Chondrocyte (in vitro differentiated cells): Measurements from ENCODE around the gene CYP27C1. TPM values are rescaled to one million over a fixed set of nuclear protein-coding genes. Genes with fewer than 3 reads are reported as not detected.

Source experiments
- DNase-seq: peaks from one replicate; pipeline ENCODE4 v3.0.0; 2021; ENCODE audit warnings: mixed read lengths, low spot score
- H3K27ac Mint-ChIP-seq: one replicate; pipeline ENCODE4 v1.8.0; 2021; ENCODE audit warnings: mild to moderate bottlenecking, moderate library complexity, mixed read lengths; ENCODE audit not compliant: unreplicated experiment
- H3K27me3 Mint-ChIP-seq: 2 replicates; pipeline ENCODE4 v1.8.0; 2021; ENCODE audit warnings: low read depth, mixed read lengths
- H3K36me3 Mint-ChIP-seq: 2 replicates; pipeline ENCODE4 v1.8.0; 2021; ENCODE audit warnings: low read depth, mixed read lengths
- H3K4me1 Mint-ChIP-seq: 2 replicates; pipeline ENCODE4 v1.8.0; 2021; ENCODE audit warnings: low read depth, mild to moderate bottlenecking, mixed read lengths
- H3K4me3 Mint-ChIP-seq: one replicate; pipeline ENCODE4 v1.8.0; 2021; ENCODE audit warnings: mild to moderate bottlenecking, moderate library complexity, mixed read lengths; ENCODE audit not compliant: unreplicated experiment
- H3K9me3 Mint-ChIP-seq: 2 replicates; pipeline ENCODE4 v1.8.0; 2021; ENCODE audit warnings: low read depth, mixed read lengths
- total RNA-seq: library from RNA; stranded (reverse); gene quantifications from 3 replicates; pipeline ENCODE4 v1.2.1, GENCODE V29; 2021
- TF ChIP-seq, protein P1 (sequence below): fragments of 200-600 bp; sonication (generic); IDR thresholded peaks from 2 replicates; pipeline ENCODE4 v1.5.0; 2021; ENCODE audit warnings: antibody characterized with exemption, mild to moderate bottlenecking, moderate library complexity

CYP27C1 gene
- total RNA-seq, 1 donor from 2014 or later: 11.7 TPM

DNA sequence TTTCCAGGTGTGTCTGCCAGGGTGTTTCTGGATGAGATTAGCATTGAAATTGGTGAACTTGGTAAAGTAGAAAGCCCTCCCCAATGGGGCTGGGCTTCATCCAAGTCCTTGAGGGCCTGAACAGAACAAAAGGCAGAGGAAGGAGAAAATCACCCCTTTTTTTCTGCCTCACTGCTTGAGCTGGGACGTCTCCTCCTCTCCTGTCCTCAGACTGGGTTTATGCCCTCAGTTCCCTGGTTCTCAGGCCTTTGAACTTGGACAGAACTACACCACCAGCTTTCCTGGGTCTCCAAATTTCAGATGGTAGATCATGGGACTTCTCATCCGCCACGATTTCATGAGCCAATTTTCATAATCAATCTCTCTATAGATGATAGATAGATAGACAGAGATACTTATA, 59.4 kb downstream of the CYP27C1 start:
- peaks cover 58% of the 10 kb centered on the region for H3K4me1 Mint-ChIP-seq
- TF ChIP-seq, protein P1, sequence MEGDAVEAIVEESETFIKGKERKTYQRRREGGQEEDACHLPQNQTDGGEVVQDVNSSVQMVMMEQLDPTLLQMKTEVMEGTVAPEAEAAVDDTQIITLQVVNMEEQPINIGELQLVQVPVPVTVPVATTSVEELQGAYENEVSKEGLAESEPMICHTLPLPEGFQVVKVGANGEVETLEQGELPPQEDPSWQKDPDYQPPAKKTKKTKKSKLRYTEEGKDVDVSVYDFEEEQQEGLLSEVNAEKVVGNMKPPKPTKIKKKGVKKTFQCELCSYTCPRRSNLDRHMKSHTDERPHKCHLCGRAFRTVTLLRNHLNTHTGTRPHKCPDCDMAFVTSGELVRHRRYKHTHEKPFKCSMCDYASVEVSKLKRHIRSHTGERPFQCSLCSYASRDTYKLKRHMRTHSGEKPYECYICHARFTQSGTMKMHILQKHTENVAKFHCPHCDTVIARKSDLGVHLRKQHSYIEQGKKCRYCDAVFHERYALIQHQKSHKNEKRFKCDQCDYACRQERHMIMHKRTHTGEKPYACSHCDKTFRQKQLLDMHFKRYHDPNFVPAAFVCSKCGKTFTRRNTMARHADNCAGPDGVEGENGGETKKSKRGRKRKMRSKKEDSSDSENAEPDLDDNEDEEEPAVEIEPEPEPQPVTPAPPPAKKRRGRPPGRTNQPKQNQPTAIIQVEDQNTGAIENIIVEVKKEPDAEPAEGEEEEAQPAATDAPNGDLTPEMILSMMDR: no peak
- no peak overlapping the region for H3K27ac Mint-ChIP-seq
- no peak for DNase-seq
- H3K4me3 Mint-ChIP-seq: no peak overlapping the region
- H3K27me3 Mint-ChIP-seq: no peaks in the 10 kb centered on the region
- no peaks in the 10 kb centered on the region for H3K36me3 Mint-ChIP-seq
- H3K9me3 Mint-ChIP-seq: no peaks in the 10 kb centered on the region

DNA sequence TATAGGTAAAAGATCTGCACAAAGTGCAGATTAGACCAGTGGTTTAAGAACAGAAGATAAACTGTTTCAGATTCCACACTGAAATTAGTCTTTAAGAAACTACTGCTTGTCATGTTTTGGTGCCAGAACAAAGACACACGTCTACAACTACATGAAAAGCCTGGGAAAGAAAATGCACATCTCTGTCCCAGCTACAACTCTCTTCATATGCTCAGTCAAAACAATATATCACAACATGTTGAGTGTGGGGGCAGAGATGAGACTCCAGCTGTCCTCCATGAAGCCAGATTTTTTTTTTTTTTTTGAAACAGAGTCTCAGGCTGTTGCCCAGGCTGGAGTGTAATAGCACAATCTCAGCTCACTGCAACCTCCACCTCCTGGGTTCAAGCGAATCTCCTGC, 60.6 kb downstream of the CYP27C1 start:
- Mint-ChIP-seq H3K27ac (no peak overlapping the region), H3K4me3 (no peak overlapping the region), H3K9me3 (no peaks in the 10 kb centered on the region), H3K27me3 (no peaks in the 10 kb centered on the region), H3K4me1 (peaks cover 65% of the 10 kb centered on the region), H3K36me3 (no peaks in the 10 kb centered on the region)
- TF ChIP-seq, protein P1: no peak
- no peak for DNase-seq

DNA sequence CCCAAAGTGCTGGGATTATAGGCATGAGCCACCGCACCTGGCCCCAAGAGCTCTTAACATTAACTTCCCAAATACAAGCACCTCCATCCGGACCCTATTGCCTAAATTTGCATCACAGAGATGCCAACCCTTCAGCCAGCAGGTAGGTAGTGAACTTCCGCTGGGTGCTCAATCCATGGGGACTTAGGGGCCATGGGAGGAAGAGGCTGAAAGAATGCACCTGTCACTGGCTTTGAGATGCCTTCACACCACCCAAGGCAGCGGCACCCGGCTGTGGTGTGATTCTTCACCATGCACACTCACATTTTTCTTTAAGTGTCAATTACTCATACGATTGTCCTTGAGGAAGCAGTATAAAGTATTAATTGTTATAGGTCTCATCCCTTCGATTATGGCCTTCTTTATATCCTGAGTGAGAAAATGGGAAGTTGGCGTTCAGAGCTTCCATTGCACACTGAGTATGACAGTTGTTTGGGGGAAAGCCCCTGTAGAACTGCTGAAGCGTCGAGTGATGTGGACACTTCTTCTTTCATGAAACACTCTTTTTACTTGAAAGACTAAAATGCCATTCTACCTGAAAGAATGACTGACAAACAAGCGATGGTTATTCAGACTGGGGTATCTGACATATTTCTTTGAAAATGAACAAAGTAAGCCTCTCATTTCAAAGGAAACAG, 61.3 kb downstream of the CYP27C1 start:
- TF ChIP-seq, protein P1: no peak
- Mint-ChIP-seq H3K27me3 (no peaks in the 10 kb centered on the region), H3K4me1 (peaks cover 67% of the 10 kb centered on the region), H3K27ac (peak overlapping the region; percentile 85), H3K4me3 (no peak overlapping the region), H3K36me3 (no peaks in the 10 kb centered on the region), H3K9me3 (no peaks in the 10 kb centered on the region)
- DNase-seq: no peak

DNA sequence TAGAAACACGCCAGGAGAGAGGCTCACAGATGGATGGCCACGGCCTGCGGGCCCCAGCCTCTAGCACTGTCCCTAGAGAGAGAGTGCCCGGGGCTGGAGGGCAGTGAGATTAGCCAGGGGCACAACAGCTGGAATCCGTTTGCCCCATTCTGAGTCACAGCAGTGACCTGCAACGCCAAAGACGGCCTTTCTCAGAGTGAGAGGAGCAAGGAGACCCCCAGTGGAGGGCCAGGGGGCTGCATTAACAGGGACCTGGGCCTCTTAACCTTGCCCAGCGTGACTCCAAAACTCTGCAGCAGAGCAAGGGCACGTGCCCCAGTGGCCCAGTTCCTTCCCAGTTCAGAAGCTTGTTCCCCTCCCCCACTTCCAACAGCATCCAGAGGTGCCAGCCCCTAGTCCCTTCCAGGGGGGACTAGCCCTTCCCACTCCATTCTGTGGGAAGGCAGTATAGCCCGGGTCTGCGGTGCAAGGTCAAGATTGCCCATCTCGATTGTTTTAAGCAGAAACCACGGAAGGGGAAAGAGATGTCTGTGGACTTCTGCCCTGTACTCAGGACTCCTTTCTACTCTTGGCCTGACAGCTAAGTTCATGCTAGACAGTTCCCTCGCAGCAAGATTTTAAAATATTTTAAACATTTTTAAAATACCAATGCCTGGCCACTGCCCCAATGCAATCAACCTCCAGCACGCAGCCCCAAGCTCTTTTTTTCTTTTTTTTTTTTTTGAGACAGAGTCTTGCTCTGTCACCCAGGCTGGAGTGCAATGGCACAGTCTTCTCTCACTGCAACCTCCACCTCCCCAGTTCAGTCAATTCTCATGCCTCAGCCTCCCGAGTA, 62.2 kb downstream of the CYP27C1 start:
- DNase-seq: no peak
- Mint-ChIP-seq H3K27ac (peak overlapping the region; percentile 85), H3K4me3 (no peak overlapping the region), H3K27me3 (no peaks in the 10 kb centered on the region), H3K9me3 (no peaks in the 10 kb centered on the region), H3K4me1 (peaks cover 73% of the 10 kb centered on the region), H3K36me3 (no peaks in the 10 kb centered on the region)
- TF ChIP-seq, protein P1: peak; percentile 73

DNA sequence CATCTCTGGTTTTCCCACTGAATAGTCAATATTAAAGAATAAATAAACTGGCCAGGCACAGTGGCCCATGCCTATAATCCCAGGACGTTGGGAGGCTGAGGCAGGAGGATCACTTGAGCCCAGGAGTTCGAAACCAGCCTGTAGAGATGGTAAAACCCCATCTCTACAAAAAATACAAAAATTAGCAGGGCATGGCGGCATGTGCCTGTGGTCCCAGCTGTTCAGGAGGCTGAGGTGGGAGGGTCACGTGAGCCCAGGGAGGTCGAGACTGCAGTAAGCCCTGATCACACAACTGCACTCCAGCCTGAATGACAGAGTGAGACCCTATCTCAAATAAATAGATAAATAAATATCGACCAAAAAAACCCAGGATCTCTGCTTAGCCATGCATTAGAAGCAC, 63.0 kb downstream of the CYP27C1 start:
- Mint-ChIP-seq H3K27me3 (no peaks in the 10 kb centered on the region), H3K36me3 (no peaks in the 10 kb centered on the region), H3K4me1 (peaks cover 78% of the 10 kb centered on the region), H3K4me3 (no peak overlapping the region), H3K27ac (peak overlapping the region; percentile 85), H3K9me3 (no peaks in the 10 kb centered on the region)
- TF ChIP-seq, protein P1: no peak
- no peak for DNase-seq
